Fibroblast of the aortic adventitia (primary cell): ENCODE data around the gene KCTD17. TPM values are rescaled to one million over a fixed set of nuclear protein-coding genes. Genes with fewer than 3 reads are reported as not detected.

Experiments used
- DNase-seq: peaks from one replicate; pipeline ENCODE4 v3.0.0-alpha.2; 2010; ENCODE audit warnings: low read depth
- H3K4me3 ChIP-seq: 2 replicates; pipeline ENCODE4 v1.5.1; 2011; ENCODE audit warnings: low read depth, mild to moderate bottlenecking, control low read depth, low read length, moderate library complexity
- total RNA-seq: library from RNA; depleted of rRNA; stranded (reverse); fragments of >200 nt; gene quantifications from 2 replicates; pipeline ENCODE4 v1.2.3, GENCODE V29; 2012; ENCODE audit warnings: low replicate concordance
- TF ChIP-seq, protein P1 (sequence below): IDR thresholded peaks from 2 replicates; pipeline ENCODE4 v1.5.1; 2011; ENCODE audit warnings: mild to moderate bottlenecking, low read length, control low read depth, inconsistent platforms; ENCODE audit not compliant: insufficient read depth

The KCTD17 gene
- total RNA-seq, 1 donor, result 25.6 TPM

DNA sequence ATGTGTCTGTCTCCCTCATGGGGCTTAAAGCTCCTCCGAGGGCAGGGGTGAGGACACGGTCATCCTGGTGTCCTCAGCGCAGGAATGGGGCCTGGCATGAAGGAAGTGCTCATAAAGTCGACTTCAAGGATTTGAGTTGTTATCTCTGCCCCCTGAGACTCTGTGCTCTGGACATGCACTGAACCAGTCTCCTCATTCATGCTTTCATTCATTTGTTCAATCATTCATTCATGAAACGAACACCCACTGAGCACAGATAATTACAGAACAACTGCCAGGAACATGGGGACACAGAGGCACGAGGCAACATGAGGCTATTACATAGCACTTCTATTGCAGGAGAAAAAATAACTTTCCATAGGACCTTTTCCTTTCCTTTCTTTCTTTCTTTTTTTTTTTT lies 41.5 kb downstream of the KCTD17 start:
- no peak for DNase-seq
- TF ChIP-seq, protein P1, sequence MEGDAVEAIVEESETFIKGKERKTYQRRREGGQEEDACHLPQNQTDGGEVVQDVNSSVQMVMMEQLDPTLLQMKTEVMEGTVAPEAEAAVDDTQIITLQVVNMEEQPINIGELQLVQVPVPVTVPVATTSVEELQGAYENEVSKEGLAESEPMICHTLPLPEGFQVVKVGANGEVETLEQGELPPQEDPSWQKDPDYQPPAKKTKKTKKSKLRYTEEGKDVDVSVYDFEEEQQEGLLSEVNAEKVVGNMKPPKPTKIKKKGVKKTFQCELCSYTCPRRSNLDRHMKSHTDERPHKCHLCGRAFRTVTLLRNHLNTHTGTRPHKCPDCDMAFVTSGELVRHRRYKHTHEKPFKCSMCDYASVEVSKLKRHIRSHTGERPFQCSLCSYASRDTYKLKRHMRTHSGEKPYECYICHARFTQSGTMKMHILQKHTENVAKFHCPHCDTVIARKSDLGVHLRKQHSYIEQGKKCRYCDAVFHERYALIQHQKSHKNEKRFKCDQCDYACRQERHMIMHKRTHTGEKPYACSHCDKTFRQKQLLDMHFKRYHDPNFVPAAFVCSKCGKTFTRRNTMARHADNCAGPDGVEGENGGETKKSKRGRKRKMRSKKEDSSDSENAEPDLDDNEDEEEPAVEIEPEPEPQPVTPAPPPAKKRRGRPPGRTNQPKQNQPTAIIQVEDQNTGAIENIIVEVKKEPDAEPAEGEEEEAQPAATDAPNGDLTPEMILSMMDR, result no peak
- no peak overlapping the region for H3K4me3 ChIP-seq

DNA sequence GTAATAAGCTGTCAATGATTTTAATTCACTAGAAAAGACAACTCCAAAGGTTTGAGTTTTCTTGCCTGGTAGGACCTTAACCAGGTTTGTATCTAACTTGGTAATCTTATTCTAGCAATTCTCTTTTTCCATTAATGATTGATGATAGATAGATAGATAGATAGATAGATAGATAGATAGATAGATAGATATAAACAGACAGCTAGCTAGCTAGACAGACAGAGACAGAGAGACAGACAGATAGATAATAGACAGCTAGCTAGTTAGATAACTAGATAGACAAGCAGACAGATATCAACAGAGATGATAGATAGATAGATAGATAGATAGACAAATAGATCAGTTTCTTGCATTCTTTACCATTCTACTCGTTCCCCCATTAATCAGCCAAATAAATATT lies 42.7 kb downstream of the KCTD17 start:
- DNase-seq, result no peak
- TF ChIP-seq, protein P1, result no peak

DNA sequence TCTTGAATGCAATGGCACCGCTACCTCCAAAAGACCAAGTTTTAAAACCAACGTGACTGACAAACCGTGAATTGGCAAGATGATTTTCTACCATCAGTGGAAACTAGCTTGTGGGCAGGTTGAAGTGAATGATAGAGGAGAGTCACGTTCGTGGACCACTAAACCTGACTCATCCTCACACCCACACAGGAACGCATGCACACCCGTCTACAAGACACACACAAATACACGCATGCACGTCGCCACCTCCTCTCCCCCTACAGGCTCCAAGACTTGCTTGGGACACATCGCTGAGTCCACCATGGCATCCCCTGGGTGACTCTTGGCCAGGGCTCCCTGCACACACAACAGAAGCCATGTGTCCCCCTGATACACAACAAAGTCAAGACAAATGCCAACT lies 43.6 kb downstream of the KCTD17 start:
- TF ChIP-seq, protein P1, result no peak
- DNase-seq, result no peak
- no peak overlapping the region for H3K4me3 ChIP-seq

More for the DNA sequence above, 42.7 kb downstream of the KCTD17 start:
- H3K4me3 ChIP-seq, result no peak overlapping the region

DNA sequence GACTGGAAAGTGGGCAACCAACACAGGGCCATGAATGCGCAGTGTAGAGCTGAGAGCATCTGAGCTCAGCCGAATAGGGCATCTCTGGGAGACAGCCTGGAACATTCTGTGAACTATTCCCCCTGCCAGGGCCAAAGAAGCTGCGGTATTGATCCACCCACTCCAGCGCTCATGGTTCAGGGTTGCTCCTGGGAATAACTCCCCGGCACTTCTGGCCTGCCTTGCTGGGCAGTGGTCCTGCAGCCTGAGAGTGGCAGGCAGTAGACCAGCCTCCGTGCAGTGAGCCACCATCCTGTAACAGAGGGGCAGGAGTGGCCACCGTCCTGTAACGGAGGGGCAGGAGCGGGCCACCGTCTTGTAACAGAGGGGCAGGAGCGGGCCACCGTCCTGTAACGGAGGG lies 45.8 kb downstream of the KCTD17 start:
- TF ChIP-seq, protein P1, result no peak
- H3K4me3 ChIP-seq, result no peak overlapping the region
- DNase-seq, result no peak

DNA sequence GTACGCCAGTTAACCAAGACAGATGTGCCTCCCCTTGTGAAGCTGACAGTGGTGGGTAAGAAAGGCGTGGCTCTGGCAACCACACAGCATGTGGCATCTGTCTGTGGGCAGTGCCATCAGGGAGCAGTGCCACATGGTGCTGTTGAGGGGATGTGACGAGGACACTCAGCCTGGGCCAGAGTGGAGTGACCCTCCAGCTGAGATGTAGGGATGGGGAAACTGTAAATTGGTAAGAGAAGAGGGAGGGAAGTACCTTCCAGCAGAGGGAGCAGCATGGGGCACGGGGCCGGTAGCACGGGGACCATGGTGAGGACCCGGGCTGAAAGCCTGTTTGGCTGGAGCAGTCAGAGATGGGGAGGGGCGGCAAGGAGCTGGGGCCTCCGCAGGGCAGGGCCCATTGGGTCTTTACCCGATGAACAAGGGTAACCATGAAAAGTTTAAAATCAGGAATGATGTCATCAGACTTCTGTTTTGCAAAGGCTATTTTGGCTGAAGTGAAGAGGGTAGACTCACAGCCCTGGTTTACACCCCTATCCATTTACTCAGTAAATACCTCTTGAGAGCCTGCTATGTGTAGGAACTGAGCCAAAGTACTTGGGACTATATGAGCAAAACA lies 47.5 kb downstream of the KCTD17 start:
- DNase-seq, result no peak
- H3K4me3 ChIP-seq, result no peak overlapping the region
- TF ChIP-seq, protein P1, result peak; percentile 10

DNA sequence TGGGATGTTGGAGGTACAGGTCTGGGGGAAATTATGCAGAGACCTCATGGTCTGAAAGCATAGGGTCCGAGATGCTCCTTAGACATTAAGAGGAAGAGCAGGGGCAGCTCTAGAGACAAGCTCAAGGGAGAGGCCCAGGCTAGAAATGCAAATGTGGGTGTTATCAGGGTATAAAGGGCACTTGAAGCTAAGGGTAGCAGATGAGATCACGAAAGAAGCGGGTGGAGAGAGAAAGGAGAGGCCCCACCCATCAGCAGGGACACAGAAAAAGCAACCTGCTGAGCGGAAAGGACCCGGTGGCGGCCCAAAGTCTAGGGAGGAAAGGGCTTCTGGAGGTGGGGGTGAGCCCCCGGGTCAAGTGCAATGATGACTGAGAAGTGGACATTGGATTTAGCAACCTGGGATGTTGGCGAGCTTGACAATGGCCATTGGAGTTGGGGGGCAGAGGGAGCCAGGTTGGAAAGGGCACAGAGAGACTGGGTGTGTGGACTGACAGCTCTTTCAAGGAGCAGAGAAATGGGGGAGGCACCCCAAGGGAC lies 49.1 kb downstream of the KCTD17 start:
- TF ChIP-seq, protein P1, result no peak
- no peak overlapping the region for H3K4me3 ChIP-seq
- no peak for DNase-seq
